ENCODE measurements around the gene PFN4. TPM values are rescaled to one million over a fixed set of nuclear protein-coding genes. Genes with fewer than 3 reads are reported as not detected.
A peak's percentile ranks its signal among the peaks of the same experiment; 100 is the strongest.
"Not testable (repeated sequence)": the region's sequence is repeated elsewhere in the genome, so short reads cannot be mapped to it uniquely, and the experiment has no call there.

Gene PFN4, protein sequence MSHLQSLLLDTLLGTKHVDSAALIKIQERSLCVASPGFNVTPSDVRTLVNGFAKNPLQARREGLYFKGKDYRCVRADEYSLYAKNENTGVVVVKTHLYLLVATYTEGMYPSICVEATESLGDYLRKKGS
- 1 to 10 TPM; 1.4 to 3.2 (median 2.8) TPM for polyA plus RNA-seq (ENCODE audit: insufficient read length in 4 of 4)

DNA sequence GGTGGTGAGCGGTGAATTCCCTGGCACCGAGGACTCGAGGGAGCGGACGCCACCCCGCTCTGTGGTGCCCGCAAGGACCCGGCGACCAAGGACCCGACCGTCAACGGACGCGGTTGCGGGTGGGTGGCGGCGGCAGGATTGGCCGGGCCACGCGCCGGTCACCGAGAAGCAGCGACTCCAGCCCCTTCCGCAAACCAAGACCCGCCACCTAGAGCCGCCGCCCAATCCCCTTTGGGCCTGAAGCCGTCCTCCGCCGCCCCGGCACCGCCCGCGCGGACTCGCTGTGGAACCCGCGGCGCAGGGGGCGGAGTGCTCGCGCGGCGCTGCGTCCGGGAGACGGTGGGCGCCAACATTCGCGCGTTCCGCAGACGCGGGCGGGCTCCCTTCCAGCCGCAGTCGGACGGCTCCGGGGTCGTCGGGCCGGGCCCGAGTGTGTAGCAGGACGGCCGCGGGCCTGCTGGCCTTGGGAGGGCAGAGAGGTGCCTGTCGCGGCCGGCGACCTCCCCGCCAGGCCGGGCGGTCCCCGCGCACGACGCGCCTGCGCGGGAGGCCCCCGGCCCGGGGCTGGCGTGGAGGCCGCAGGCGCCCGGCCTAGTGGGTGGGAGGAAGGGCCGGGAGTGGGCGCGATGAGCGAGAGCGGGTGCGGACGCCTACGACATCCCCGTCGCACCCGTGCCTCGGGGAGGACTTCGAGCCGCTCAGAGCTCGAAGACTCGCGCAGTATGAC, at the start of gene PFN4, which contains the start of gene FAM228B:
TSS of gene PFN4 (minus strand) at position 140 of the 727 bp plus-strand sequence. CDS start 799 bp downstream, outside the sequence.
TSS of gene FAM228B (plus strand) at position 275 of the 727 bp plus-strand sequence. CDS start 893 bp downstream, outside the sequence.
- DNase-seq (ENCODE audit: low read depth in 4 of 4, low spot score in 3 of 4) = peak; percentile 64 to 75 (median 73)

DNA sequence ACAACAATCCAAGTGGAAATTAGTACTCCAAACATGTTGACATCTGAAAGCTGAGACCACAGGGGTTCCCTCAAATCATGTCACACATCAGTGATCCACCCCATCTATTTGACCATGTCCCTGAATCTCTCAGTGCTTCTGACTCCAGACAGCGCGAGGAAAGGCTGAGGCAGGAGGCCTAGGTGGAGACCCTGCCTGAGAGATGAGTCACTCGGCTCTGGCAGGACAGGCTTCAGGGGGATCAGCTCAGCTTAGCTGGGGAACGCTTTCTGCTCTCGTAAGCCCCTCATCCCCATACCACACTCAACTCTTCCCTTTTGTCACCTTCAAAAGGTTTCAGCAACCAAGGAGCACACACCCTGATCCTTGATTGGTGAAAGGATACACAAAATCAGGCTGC, 45.9 kb upstream of the PFN4 start:
- no peak for DNase-seq (ENCODE audit: low read depth in 4 of 4, low spot score in 3 of 4)

DNA sequence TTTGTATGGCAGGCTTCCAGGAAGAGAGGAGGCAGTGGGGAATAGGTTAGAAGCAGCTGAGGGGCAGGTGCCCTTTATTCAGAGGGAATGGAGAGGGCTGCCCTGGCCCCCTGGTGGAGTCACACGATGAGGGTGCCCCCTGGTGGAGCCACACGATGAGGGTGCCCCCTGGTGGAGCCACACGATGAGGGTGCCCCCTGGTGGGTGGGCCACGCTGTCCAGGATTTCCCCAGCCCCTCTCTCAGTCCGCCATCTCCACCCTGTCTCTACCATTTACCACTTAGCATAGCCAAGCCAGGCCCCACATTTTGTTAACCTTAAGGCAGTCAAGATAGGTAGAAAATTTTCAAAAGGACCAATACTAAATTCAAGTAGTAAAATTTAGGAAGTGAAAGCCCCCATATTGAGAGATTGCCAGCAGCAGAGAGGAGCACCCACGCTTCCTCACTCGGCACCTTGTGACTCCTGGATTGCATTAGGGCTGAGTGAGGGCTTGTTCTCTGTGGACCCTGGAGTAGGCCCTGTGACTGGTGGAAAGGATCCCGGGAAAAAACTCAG, 41.4 kb upstream of the PFN4 start:
- no peak for DNase-seq (ENCODE audit: low read depth in 4 of 4, low spot score in 3 of 4)

DNA sequence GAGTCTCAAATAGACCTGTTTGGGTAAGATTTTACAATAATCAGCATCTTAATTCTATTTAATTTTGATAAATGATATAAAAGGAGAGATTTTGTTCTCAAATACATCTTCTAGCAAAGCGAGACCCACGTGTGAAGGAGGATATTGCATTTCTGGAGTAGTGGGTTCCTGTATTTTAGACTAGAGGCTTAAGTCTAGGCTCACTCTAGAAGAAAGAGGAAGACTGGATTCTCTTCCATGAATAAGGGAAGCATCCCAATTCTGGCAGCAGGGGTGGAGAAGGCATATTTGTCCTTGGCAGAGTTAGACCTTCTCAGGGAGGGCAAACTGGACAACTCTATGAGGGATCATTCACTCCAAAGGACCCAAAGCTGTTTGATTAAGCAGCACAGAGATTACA, 40.5 kb upstream of the PFN4 start:
- no peak for DNase-seq (ENCODE audit: low read depth in 4 of 4, low spot score in 3 of 4)

DNA sequence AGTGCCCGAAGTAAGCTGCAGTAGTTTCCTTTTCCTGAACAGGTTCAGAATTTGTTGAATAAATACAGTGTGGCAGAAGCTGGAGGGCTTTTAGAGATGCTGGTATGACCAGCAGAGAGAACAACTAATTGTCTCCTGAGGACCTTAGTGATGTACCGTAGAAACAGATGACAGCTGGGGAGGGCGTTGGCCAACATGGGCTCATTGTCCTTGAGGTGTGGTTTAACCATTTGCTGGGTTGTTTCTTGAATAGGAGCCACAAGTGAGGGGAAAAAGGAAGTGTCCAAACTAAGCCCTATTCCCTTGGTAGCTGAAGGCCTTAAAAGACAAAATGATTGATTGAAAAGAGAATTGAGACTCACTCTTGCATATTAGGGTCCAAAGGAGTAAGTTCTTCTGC, 40.1 kb upstream of the PFN4 start:
- DNase-seq (ENCODE audit: low read depth in 4 of 4, low spot score in 3 of 4) = no peak

DNA sequence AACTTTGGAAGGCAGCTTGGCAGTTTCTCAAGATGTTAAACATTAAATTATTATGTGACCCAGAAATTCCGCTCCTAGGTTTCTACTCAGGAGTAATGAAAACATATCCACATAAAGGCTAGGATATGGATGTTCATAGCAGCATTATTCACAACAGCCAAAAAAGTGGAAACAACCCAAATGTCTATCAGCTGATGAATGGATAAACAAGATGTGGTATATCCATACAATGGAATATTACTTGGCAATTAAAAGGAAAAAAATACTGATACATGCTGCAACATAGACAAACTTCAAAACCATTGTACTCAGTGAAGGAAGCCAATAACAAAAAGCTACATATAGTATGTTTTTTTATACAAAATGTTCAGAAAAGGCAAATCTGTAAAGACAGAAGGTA, 39.4 kb upstream of the PFN4 start:
- DNase-seq (ENCODE audit: low read depth in 4 of 4, low spot score in 3 of 4) = no peak

DNA sequence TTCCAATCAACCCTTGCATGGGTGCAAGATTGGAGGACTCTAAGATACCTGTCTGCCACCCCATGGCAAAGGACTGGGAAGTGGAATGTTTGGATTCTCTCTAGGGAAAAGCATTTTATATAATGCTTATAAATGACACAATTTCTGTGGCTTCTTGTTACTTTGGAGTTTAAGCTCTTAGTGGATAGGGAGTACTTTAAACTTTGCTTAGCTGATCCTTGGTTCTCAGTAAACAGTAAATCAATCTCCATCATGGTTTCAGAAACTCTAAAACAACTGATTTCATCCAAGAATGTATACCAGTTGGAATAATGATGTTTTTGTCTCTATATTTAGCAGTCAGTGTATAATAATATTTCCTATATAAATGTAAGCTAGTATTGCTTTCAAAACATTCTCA, 37.6 kb upstream of the PFN4 start:
- no peak for DNase-seq (ENCODE audit: low read depth in 4 of 4, low spot score in 3 of 4)

DNA sequence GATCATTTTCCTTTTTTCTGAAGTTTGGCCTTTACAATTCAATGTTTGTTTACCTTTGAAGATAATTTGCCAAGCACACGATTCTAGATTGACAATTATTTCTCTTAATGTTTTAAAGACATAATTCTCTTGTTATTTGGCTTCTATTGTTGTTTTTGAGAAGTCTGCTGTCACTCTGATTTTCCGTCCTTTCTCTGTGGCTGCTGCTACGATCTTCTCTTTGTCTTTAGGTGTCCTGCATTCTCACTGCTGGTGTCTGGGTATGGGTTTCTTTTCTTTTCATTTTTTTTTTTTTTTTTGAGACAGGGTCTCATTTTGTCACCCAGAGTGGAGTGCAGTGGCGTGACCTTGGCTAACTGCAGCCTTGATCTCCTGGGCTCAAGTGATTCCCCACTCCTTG, 36.6 kb upstream of the PFN4 start:
- no peak for DNase-seq (ENCODE audit: low read depth in 4 of 4, low spot score in 3 of 4)

DNA sequence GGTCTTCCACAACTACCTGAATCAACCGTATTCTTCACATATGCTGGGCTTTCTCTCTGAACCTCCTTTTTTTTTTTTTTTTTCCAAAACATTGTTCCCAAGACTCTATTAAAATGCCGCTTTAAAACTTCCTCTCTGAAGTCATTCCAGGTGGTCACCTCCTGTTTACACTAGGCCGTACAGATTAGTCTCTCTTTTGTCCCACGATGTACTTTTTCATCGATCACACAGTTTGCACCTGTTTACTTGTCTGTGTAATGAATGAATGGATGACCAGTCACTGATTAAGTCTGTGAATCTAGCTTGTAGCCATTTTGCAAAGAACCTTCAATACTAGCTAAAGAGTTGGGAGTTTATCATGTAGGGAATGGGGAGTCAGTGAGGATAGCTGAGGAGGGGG, 35.0 kb upstream of the PFN4 start:
- DNase-seq (ENCODE audit: low read depth in 4 of 4, low spot score in 3 of 4) = no peak

DNA sequence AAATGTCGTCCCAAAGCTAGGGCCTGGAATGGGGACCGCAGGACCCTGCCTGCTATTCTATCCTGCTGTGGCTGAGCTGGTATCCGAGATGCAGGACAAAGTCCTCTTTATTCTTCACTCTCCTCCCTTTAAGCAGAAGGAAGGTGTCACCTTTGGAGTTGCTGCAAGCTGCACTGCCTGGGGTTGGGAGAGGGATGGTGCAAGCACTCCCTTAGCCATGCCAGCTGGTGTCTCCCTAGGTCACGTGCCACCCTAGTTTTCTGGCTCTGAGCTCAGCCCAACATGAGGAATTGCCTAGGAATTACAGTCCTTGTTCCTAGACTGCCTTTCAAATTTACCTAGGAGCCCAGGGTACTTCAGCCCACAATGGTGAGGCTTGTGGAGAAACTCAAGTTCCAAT, 30.3 kb upstream of the PFN4 start:
- no peak for DNase-seq (ENCODE audit: low read depth in 4 of 4, low spot score in 3 of 4)

DNA sequence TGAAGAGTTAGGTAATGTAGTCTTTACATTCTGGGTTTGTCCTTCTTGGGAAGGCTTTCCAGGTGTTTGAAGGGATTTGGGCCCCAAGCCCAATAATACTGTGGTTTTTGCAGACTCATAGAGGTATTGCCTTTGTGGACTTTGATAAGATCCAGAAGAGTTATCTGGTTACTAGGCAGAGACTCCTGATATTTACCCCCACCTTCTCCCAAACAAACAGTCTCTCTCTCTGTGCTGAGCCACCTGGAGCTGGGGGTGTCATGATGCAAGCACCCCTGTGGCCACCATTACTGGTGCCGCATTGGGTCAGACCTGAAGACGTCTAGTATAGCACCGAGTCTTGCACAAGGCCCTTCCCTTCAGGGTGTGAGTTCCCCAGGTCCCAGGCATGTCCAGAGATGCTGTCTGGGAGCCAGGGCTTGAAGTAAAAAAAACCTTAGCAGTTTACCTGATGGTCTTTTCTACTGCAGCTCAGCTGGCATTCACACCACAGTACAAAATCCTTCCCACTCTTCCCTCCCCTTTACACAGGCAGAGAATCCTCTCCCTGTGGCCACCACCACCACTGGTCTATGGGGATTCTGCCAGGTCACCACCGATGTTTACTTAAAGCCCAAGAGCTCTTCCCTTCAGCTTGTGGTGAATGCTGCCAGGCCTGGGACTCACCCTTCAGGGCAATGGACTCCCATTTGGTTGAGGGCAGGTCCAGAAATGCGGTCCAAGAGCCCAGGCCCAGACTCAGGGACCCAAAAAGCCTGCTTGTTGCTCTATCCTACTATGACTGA, 29.5 kb upstream of the PFN4 start:
- DNase-seq (ENCODE audit: low read depth in 4 of 4, low spot score in 3 of 4) = no peak

DNA sequence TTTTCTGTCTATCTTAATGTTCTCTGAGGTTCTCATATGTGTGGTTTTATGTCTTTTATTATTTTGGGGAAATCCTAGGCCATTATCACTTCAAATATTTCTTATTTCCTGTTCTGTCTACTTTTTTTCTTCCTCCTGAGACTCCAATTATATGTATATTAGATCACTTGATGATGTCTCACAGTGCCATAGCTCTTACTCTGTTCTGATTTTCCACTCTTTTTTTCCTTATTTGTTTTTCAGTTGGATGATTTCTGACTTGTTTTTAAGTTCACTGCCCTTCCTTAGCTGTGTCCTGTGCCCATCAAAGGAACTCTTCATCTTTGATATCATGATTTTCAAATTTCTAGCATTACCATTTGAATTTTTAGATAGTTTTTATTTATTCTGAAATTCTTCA, 24.2 kb upstream of the PFN4 start:
- no peak for DNase-seq (ENCODE audit: low read depth in 4 of 4, low spot score in 3 of 4)

DNA sequence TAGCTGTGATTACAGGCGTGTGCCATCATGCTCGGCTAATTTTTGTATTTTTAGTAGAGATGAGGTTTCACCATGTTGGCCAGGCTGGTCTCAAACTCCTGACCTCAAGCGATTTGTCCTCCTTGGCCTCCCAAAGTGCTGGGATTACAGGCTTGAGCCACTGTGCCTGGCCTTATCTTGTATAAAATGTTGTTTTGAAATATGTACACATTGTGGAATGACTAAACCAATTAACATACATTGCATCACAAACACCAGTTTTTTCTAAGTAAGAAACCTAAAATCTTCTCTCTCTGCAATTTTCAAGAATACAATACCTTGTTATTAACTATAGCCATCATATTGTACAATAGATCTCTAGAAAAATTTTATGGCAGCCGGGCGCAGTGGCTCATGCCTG, 17.2 kb upstream of the PFN4 start:
- not testable (repeated sequence) for DNase-seq (ENCODE audit: low read depth in 4 of 4, low spot score in 3 of 4)

DNA sequence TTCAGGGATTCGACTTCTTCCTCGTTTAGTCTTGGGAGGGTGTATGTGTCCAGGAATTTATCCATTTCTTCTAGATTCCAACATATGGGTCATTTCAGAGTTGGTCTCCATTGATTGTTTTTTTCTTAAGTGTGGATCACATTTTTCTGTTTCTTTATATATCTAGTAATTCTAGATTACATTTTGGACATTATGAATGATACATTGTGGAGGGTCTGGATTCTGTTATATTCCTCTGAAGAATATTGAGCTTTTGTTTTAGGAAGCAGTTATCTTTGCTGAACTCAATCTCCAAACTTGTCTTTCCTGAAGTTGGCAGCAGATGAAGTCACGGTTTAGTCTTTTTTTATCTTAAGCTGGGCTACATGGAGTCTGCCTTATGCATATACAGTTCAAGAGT, 9.4 kb upstream of the PFN4 start:
- DNase-seq (ENCODE audit: low read depth in 4 of 4, low spot score in 3 of 4) = no peak

DNA sequence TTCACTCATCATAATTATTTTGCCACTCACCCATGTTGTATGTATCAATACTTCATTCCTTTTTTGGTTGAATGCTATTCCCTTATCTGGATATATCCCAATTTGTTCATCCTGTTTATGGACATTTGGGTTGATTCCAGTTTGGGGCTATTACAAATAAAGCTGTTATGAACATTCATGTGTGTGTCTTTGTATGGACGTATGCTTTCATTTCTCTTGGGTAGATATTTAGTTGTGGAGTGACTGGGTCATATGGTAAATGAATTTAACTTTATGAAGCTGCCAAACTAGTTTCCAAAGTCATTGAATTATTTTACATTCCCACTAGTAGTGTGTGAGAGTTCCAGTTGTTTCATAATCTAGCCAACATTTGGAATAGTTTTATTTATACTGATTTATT, 2.8 kb upstream of the PFN4 start:
- no peak for DNase-seq (ENCODE audit: low read depth in 4 of 4, low spot score in 3 of 4)

DNA sequence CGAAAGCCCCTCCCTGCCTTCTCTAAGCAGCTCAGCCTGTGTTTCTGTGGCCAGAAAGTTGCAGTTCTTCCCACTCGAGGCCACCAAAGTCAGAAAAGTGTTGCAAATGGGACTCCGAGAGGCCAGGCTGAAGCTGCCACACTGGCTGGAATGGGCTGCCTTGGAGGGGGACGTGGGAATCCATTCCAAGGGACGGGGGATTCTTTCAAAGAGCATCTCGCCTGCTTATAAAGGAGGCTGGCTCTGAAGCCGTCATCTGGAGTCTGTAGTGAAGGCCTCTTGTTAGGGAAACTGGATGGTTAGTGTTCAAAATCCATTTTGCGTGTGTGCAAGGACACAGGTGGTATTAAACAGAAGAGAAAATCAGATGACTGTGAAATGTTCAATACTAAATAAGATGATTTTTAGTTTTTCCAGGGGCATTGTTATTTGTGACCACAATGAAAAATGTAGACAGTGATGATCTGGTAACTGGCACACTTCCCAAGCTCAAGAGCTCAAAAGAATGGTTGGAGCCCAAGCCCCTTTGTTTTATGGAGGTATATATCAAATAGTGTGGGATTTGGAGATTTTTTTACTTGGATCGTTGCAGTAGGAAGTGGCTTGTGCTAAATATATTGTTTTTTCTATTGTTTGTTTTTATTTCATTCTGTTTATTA, 917 bp upstream of the PFN4 start:
- peak in 1 of 4 donors; percentile 66 for DNase-seq (ENCODE audit: low read depth in 4 of 4, low spot score in 3 of 4)

DNA sequence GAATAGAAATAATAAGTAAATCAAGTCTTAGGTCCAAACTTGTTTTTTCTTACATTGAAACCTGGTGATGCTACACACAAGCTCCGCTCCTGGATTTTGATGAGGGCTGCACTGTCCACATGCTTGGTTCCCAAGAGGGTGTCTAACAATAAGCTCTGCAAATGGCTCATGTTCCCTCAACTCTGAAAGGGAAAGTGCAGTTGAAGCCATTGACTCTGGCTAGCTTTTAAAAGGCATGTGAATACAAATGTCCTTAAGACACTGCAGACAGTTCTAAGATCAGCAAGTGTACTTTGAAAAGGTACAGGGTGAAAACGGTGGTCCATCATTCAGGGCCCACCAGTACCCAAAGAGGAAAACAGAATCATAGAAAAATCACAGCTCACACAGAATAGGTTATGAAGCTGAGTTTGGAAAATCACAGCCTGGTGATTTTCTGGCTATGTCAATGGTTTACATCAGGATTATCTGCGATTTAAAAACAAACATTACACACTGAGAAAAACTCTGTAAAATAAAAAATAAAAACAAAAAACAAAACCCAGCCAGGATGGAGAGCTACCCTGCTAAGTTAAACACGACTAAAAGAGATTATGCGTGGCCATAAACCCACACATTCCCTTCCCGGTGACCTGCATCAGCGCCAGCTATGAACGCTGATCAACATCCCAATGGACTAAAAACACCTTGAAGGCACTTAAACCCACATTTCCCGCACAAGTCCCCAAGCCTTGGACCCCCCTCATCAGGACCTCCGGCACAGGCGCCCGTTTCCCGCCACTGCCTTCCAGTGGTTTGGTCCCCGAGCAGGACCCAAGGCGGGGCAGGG, 554 bp downstream of the PFN4 start:
- DNase-seq (ENCODE audit: low read depth in 4 of 4, low spot score in 3 of 4) = no peak

DNA sequence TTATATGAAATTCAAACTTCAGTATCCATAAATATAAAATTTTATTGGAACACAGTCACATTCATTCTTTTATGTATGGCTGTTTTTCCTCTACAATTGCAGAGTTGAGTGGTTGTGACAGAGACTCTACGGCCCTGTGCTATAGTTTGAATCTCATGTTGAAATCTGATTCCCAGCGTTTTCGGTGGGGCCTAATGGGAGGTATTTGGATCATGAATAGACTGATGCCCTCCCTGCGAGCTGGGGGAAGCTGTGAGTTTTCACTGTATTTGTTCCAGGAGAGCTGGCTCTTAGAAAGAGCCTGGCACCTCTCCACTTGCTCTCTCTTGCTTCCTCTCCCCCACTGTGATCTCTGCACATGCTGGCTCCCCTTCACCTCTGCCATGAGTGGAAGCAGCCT, 1.7 kb downstream of the PFN4 start:
- DNase-seq (ENCODE audit: low read depth in 4 of 4, low spot score in 3 of 4) = no peak

DNA sequence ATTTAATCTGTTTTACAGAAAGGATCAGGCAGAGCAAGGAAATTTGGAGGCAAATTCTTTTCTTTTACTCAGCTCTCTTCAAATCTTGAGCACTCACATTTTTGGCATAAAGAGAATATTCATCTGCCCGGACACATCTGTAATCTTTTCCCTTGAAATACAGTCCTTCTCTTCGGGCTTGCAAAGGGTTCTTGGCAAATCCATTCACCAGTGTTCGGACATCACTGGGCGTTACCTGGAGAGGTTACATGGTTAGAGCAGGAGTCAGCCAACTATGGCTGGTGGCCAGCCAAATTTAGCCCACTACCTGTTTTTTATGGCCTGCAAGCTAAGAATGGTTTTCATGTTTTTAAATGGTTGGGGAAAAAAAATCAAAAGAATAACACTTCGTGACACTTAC, 2.1 kb downstream of the PFN4 start:
- DNase-seq (ENCODE audit: low read depth in 4 of 4, low spot score in 3 of 4) = no peak

DNA sequence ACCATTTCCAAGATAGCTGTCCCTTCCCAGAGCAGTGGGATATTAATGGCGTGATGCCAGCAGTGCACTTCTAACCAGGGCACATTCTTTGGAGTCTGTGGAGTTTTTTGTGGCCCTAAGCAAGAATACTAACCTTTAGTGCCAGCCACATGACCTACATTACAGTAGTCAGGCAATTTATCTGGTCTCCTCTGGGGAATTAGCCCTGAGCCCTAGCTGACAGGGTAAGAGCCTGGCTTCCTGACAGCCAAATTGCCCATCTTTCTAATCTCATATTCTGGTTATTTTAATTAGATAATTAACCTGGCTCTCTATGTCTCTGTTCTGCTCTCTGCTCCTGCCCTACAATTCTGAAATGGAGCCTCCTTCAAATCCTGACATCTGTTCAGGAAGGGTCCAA, 5.2 kb downstream of the PFN4 start:
- DNase-seq (ENCODE audit: low read depth in 4 of 4, low spot score in 3 of 4) = no peak

Measured in right renal pelvis (tissue), 4 donors.